ENCODE results near the gene WIPI1. TPM values are rescaled to one million over a fixed set of nuclear protein-coding genes. Genes with fewer than 3 reads are reported as not detected.

WIPI1 gene
- polyA plus RNA-seq, 1 donor (not counting 4 experiments of a cell fraction or from before 2014, with no cell fraction given): 49.4 TPM

DNA sequence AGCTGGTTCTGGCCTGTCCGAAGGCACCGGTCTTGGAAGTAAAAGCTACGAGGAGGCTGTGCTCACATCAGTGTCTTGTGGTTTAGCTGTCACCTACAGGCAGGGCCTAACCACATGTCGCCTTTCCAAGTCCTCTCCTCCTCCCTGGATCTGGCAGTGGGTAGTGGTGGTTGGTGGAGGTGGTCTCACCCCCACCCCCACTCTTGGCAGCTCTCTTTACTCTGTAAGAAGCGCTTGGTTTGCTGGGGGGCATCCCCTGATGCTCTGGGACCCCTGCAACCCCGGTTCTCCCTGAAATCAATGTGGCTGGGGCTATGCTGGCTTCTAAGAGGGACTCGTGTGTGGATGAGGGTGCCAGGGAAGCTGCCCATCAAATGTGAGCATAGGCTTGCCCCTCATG, 68.3 kb downstream of the WIPI1 start:
- Histone ChIP-seq H2AFZ (ENCODE audit: control insufficient read depth, low read length) (no peak overlapping the region), H3K4me2 (ENCODE audit: control insufficient read depth, extremely low read depth, insufficient read depth, low read depth, low read length) (no peak overlapping the region), H3K9ac (ENCODE audit: control insufficient read depth, extremely low read depth, insufficient read depth, low read length) (no peak overlapping the region), H3K79me2 (ENCODE audit: control insufficient read depth, insufficient read depth, low read length) (no peaks in the 10 kb centered on the region), H3K27ac (ENCODE audit: control insufficient read depth, insufficient read depth, low read length) (no peak overlapping the region), H3K4me3 (ENCODE audit: control insufficient read depth in 2 of 3, extremely low read depth in 1 of 3, insufficient read depth in 2 of 3, low read depth in 1 of 3, low read length in 3 of 3) (no peak overlapping the region), H3K4me1 (ENCODE audit: control insufficient read depth, extremely low read depth, insufficient read depth, low read length) (peaks cover 2% of the 10 kb centered on the region), H3K9me1 (ENCODE audit: control insufficient read depth, extremely low read depth, insufficient read depth, low read length) (no peaks in the 10 kb centered on the region), H3K9me3 (ENCODE audit: control insufficient read depth, low read depth, low read length) (no peaks in the 10 kb centered on the region), H3K36me3 (ENCODE audit: control insufficient read depth in 2 of 2, extremely low read depth in 1 of 2, insufficient read depth in 2 of 2, low read length in 2 of 2) (no peaks in the 10 kb centered on the region), H4K20me1 (ENCODE audit: control insufficient read depth, extremely low read depth, insufficient read depth, low read length) (no peaks in the 10 kb centered on the region), H3K27me3 (ENCODE audit: control insufficient read depth, extremely low read depth, insufficient read depth, low read length) (peaks cover 5% of the 10 kb centered on the region)
- DNase-seq (ENCODE audit: low read depth, low spot score) (no peak), FAIRE-seq (no peak)
- dilution Hi-C loops (cut with MboI; ENCODE audit: extremely low pct_ligation_motif_present, low sequenced_read_pairs): no loop called here
- TF ChIP-seq, protein P1, sequence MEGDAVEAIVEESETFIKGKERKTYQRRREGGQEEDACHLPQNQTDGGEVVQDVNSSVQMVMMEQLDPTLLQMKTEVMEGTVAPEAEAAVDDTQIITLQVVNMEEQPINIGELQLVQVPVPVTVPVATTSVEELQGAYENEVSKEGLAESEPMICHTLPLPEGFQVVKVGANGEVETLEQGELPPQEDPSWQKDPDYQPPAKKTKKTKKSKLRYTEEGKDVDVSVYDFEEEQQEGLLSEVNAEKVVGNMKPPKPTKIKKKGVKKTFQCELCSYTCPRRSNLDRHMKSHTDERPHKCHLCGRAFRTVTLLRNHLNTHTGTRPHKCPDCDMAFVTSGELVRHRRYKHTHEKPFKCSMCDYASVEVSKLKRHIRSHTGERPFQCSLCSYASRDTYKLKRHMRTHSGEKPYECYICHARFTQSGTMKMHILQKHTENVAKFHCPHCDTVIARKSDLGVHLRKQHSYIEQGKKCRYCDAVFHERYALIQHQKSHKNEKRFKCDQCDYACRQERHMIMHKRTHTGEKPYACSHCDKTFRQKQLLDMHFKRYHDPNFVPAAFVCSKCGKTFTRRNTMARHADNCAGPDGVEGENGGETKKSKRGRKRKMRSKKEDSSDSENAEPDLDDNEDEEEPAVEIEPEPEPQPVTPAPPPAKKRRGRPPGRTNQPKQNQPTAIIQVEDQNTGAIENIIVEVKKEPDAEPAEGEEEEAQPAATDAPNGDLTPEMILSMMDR (optimal IDR thresholded peaks at IDR 0.05 in 1 of 3, IDR thresholded peaks at IDR 0.05 in 1 of 3, conservative IDR thresholded peaks at IDR 0.05 in 1 of 3; ENCODE audit: extremely low read depth in 1 of 3, insufficient read depth in 2 of 3, low read length in 3 of 3): no peak
- no peak for TF ChIP-seq EZH2 (IDR thresholded peaks at IDR 0.05; ENCODE audit: low read length)

- DNase-seq (ENCODE audit: low read depth, low spot score): no peak
- Histone ChIP-seq H3K4me1 (ENCODE audit: control insufficient read depth, extremely low read depth, insufficient read depth, low read length) (peaks cover 2% of the 10 kb centered on the region), H2AFZ (ENCODE audit: control insufficient read depth, low read length) (no peak overlapping the region), H3K9ac (ENCODE audit: control insufficient read depth, extremely low read depth, insufficient read depth, low read length) (no peak overlapping the region), H3K9me1 (ENCODE audit: control insufficient read depth, extremely low read depth, insufficient read depth, low read length) (no peaks in the 10 kb centered on the region), H4K20me1 (ENCODE audit: control insufficient read depth, extremely low read depth, insufficient read depth, low read length) (no peaks in the 10 kb centered on the region), H3K36me3 (ENCODE audit: control insufficient read depth in 2 of 2, extremely low read depth in 1 of 2, insufficient read depth in 2 of 2, low read length in 2 of 2) (no peaks in the 10 kb centered on the region), H3K27ac (ENCODE audit: control insufficient read depth, insufficient read depth, low read length) (no peak overlapping the region), H3K27me3 (ENCODE audit: control insufficient read depth, extremely low read depth, insufficient read depth, low read length) (peaks cover 5% of the 10 kb centered on the region), H3K4me3 (ENCODE audit: control insufficient read depth in 2 of 3, extremely low read depth in 1 of 3, insufficient read depth in 2 of 3, low read depth in 1 of 3, low read length in 3 of 3) (no peak overlapping the region), H3K79me2 (ENCODE audit: control insufficient read depth, insufficient read depth, low read length) (no peaks in the 10 kb centered on the region), H3K9me3 (ENCODE audit: control insufficient read depth, low read depth, low read length) (no peaks in the 10 kb centered on the region), H3K4me2 (ENCODE audit: control insufficient read depth, extremely low read depth, insufficient read depth, low read depth, low read length) (no peak overlapping the region)
- dilution Hi-C loops (cut with MboI; ENCODE audit: extremely low pct_ligation_motif_present, low sequenced_read_pairs): no loop called here
- no peak for FAIRE-seq
- no peak for TF ChIP-seq EZH2 (IDR thresholded peaks at IDR 0.05; ENCODE audit: low read length)
- TF ChIP-seq, protein P1 (optimal IDR thresholded peaks at IDR 0.05 in 1 of 3, IDR thresholded peaks at IDR 0.05 in 1 of 3, conservative IDR thresholded peaks at IDR 0.05 in 1 of 3; ENCODE audit: extremely low read depth in 1 of 3, insufficient read depth in 2 of 3, low read length in 3 of 3): no peak
These were observed 69.7 kb downstream of the WIPI1 start for GRCh38 chr17:68387435-68388218.

Data from keratinocyte (primary cell).